GM21526 (cell line): ENCODE data around the gene SPINK6.

Experiments used
- ATAC-seq: cut with Tn5 transposase; IDR thresholded peaks from one replicate; pipeline ENCODE4 v1.9.1; 2021; ENCODE audit warnings: moderate library complexity; ENCODE audit not compliant: unreplicated experiment, low FRiP score

SPINK6 gene

DNA sequence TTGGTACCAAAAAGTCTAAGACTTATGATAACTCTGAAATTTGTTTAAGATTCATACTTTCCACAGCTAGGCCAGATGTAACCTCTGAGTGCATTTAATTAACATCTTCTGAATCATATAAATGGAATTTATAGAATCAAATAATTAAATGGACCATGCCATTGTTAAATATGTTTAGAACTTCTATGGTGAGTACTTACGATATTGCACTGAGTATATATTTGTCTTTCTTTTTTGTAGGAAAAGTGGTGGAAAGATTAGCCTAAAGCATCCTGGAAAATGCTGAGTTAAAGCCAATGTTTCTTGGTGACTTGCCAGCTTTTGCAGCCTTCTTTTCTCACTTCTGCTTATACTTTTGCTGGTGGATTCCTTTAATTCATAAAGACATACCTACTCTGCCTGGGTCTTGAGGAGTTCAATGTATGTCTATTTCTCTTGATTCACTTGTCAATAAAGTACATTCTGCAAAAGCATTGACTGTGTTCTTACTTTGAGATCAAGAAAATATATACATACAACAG, 11.9 kb downstream of the SPINK6 start:
- no peak for ATAC-seq

DNA sequence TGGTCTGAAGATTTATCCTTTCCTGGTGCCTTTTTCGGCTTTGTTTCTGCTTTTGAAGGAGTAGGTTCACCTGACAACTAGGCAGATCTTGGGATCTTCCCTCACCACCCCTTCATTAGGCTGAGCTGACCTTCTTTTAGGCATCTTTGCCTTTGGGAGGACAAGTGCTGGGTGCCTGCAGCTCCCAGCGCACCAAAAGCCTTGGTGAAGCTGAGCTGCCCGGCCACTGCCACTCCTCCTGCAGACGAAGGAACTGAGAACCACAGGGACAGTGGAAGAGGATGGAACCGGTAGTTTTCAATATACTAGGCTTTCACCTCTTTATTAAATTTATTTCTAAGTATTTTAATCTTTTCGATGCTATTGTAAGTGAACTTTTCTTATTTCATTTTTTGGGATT, 18.7 kb downstream of the SPINK6 start:
- no peak for ATAC-seq

GRCh38 chr5:148224117-148224742, 21.4 kb downstream of the SPINK6 start:
- ATAC-seq = no peak

DNA sequence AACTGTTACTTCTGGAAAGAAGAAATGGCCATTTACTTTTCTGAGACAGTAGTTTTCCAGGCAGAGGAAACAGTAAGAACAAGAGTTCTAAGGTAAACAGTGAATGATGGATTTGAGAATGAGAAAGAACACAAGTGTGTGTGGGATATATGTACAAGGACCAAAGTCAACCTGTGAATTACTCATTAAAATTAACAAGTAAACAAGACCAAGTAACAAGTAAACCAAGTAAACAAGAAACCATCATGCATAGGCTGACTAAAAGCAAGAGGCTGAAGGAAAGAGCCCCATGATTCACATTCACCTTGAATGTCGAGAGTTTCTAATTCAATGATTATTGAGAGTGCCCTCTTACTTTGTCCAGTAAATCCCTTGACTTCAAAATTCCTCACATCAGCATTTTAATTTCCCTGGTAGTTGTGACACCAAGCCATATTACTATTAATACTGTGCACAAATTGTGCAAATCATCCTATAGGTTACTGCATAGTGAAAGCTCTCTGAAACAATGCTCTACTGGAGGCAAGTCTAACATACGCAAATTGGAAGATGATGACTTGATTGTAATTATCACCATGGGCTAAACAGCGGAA, 25.6 kb downstream of the SPINK6 start:
- no peak for ATAC-seq

DNA sequence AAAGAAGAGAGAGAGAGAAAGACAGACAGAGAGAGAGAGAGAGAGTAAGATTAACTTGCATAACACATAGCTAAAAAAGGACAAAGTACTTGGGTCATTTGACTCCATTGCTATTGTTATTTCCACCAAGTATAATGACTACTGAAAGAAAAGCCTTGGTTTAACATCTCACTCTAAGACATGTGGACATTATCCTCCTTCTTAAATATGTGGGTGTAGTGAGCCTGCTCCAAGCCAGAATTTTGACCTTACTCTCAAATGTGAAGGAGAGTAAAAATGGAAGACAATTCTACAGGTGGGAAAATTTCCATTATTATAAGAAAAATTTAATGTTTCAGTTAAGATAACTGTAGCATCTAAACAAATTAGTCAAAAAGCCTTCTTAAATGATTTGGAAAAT, 27.0 kb downstream of the SPINK6 start:
- no peak for ATAC-seq

DNA sequence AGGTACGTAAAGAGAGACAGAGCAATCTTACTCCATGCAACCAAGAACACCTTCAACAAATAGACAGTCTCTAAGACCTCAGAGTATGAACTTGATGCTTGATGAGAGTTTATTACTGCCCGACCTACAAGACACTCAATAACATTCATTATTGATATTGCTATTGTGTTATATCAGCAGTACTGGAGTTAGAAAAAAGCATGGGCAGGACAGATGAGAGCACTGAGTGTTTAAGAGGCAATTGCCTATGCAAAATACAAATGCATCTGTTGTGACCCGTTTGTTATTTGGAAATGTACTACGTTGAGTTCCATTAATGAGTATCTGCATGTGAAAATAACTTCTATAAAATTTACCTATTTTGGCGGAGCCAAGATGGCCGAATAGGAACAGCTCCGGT, 27.4 kb downstream of the SPINK6 start:
- no peak for ATAC-seq

DNA sequence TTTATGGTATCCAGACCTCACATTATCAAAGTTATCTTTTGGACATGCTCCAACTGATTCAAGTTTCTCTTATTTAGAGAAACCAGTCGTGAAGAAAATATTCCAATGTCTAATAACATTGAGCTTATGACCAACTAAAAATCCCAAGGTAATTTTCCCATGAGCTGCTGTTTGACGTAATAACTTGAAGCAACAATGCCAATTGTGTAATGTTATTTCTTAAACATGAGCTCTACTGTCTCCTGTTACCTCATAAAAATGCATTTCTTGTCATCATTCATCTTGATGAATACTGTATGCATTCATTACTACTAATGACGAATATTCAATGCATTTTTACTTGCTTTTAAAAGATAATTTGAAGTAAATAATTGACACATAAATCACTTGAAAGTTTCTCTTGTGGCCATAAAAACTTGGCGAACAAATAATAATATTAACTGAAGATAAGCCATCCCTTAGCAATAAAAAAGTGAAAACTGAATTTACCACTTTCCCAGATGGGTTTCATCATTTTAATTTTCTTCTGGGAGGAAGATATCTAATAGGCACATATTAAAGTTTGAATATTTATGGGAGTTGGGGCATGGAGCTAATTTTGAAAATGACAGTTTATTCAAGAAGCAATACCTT, 35.1 kb downstream of the SPINK6 start:
- no peak for ATAC-seq

- ATAC-seq = no peak
Observed at GRCh38 chr5:148238418-148238794, 35.6 kb downstream of the SPINK6 start, which contains the start of gene MARCOL. TSS of gene MARCOL (plus strand) at chr5:148238525. CDS start at chr5:148238598, 73 bp downstream.

GRCh38 chr5:148248894-148249293, 46.1 kb downstream of the SPINK6 start:
- no peak for ATAC-seq

DNA sequence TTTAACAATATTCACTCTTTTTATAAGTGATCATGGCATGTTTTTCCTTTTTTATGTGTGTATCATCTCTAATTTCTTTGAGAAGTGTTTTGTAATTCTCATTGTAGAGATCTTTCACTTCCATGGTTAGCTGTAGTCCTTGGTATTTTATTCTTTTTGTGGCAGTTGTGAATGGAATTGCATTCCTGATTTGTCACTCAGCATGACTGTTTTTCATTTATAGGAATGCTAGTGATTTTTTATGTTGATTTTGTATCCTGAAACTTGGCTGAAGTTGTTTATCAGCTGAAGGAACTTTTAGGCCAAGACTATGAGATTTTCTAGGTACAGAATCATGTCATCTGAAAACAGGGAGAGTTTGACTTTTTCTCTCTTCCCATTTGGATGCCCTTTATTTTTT, 52.6 kb downstream of the SPINK6 start:
- ATAC-seq = no peak

GRCh38 chr5:148259288-148259687, 56.4 kb downstream of the SPINK6 start:
- ATAC-seq = no peak

DNA sequence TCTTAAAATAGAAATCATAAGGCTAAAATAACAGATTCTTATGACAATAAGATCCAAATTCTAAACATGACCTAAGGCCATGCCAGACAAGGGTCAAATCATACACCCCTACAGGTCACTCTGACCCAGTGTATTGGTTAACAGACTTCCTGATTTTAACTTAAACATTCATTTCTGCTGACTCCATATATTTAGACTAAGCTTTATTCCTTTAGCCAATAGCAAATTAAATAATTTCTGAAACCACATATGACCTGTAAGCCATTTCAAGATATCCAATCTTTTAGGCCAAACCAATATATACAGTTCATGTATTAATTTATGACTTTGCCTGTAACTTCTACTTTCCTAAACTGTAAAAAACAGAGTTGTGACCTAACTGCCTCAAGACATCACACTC, 58.4 kb downstream of the SPINK6 start:
- no peak for ATAC-seq
